Activated CD8-positive, alpha-beta memory T cell treated with anti-CD3 and anti-CD28 coated beads for 4 hours (primary cell): ENCODE results near the gene NBDY.
"Not testable (repeated sequence)": the region's sequence is repeated elsewhere in the genome, so short reads cannot be mapped to it uniquely, and the experiment has no call there.

Source experiments
- DNase-seq, 2 donors: peaks; one replicate each; pipeline ENCODE4 v3.0.0-alpha.2; 2020; ENCODE audit warnings: low read depth in 2 of 2

Gene NBDY

DNA sequence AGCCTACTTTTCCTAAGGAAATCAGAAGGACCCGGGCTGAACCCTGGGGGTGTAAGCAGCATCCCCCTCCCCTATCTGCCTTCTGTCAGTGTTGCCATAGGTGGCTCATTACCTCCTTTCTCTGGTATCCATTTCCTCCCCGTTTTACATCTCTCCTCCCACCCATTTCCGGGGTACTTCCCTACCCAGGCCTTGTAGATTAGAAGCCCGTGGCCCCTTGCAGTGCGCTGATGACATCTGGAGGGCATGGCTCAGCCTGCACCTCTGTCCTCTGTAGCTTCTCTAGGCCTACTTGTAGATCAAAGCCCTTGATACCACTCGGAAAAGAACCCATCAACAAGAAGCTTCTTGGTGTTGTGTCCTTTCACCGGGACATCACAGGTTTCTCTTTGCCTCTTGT lies 71.8 kb downstream of the NBDY start:
- peak in 1 of 2 donors; percentile 19 for DNase-seq

DNA sequence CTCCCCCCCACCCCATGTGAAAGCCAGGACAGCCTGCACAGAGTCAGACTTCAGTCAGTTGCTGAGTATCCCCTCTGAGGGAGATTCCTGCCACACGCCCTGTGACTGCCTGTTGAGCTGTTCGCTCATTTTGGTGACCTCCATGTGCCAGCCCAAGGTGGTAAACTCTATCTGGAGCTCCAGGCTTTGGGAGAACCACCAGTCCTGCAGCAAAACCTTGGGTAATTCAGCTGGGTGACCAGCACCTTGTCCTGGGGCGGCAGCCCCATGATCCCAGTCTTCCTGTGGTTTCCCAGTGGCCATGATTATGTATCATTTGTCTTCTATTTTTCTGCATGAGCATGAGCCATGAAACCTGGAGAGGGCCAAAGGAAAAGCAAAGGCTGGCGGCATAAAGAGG lies 73.4 kb downstream of the NBDY start:
- no peak for DNase-seq

DNA sequence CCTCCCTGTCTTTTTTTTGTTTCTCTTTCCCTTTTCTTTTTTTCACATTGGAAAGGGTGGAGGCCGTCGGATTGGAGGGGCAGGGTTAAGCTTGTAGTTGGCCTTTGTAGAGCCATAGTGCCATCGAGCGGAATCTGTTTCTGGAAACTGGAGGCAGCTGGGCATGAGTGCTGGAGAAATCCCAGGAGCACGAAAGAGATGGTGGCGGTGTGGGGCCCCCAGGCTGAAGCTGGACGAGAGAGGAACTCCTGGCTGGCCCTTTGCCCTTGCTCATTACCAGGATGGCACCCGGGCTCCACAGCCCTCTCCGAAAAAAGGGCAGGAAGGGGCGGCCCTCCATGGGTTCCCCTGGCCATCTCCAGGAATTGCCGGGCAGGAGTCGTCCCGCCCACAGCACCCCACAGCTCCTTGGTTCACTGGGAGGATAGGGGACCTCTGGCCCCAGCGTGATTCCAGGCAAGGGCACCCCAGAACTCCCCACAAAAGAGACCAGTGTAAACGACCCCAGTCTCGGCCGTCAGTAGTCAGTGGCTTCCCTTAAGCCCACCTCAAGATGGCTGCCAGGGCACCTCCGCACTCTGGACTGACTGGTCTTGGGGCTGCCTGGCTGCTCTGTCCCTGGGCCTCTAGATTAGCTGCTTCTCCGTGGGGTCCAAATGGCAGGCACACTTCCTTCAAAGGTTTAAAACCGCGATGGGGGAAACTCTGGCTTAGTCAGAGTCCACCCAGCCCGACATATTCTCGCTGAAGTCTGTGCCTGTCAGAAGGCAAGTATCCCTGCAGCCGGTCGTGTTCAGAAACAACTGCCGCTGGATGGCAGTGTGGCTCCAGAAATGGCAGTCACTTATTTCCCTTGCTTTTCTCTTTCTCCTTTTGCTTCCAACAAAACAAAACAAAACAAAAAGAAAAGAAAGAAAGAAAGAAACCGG lies 74.1 kb downstream of the NBDY start:
- DNase-seq, result peak; percentile 20 to 50

DNA sequence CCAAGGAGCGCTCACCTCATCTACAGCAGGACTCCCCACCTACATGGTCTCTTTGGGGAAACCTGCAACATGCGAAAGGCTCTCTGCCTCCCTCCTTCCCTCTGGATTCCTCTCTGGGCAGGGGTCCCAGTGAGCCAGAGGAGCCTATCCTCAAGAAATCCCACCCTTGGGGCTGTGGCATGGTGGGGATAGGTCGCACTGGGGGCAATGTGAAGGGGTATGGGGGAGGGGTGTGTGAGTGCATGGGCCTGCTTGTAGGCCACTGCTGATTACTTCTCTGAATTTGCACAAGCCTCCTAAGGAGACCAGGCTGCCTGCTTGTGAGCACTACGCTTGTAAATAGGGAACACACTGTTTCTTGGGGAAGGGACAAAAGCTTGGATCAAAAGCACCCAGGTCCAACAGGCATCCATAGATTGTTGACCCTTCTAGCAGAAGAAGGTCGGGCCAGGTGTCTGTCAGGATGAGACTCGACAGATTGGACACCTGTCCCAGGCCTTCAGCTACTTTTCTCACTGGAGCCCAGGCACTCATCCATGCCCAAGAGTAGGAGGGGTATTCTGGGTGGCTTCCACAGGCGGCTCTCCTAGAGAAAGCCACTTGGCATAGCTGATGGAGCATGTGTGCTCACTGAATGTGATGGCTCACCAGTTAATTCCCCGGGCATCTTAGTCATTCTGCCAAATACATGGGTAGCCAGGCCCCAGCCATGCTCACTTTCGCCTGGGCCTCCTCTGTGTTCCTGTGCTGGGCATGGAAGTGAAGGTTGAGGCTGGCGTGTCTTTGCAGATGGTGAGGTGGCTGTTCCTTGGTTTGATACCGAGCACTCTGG lies 75.0 kb downstream of the NBDY start:
- DNase-seq, result no peak

DNA sequence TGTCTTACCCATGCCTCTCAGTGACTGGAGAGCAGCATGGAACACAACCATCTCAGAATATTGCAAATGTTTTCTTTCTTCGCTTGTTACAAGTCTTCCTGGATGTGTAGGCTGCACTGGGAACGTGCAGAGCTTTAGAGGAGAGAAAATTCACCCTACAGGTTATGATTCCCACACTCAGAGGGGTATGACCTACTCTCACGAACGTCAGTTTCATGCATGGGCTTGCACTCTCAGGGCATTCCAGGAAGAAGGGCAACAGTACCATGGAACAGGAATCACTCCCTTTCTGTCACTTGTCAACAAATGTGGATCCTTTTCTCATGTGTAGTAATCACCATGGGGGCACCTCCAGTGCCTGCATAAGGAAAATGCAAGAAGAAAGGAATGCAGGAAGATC lies 75.8 kb downstream of the NBDY start:
- DNase-seq, result no peak

DNA sequence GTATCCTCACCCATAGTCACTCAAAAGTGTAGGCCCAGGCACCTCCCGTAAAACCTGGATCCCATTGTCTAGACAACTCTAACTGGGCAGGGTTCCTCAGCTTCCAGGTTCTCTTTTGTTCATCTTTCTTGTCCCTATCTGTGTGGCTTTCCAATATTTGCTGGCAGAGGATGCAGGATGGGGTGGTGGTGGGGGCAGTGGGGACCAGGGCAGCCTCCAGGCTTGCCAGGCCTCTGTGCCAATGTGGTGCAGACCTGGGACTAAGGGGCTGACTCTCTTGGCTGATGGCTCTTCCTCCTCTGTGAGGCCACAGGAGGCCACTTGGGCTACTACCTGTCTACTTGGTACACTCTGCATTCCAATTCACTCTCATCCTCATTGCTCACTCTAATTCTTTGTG lies 76.4 kb downstream of the NBDY start:
- no peak for DNase-seq

DNA sequence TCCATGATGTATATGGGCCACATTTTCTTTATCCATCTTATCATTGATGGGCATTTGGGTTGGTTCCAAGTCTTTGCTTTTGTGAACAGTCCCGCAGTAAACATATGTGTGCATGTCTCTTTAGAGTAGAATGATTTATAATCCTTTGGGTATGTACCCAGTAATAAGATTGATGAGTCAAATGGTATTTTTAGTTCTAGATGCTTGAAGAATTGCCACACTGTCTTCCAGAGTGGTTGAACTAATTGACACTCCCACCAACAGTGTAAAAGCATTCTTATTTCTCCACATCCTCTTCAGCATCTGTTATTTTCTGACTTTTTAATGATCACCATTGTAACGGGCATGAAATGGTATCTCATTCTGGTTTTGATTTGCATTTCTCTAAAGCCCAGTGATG lies 77.1 kb downstream of the NBDY start:
- not testable (repeated sequence) for DNase-seq

DNA sequence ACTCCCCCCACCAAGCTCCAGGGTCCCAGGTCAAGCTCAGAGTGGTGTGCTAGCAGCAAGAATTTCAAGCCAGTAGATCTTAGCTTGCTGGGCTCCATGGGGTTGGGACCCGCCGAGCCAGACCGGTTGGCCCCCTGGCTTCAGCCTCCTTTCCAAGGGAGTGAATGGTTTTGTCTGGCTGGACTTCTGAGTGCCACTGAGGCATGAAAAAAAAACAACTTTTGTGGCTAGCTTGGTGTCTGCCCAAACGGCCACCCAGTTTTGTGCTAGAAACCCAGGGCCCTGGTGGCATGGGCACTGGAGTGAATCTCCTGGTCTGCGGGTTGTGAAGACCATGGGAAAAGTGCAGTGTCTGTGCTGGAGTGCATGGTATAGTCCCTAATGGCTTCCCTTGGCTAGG lies 82.6 kb downstream of the NBDY start:
- no peak for DNase-seq

DNA sequence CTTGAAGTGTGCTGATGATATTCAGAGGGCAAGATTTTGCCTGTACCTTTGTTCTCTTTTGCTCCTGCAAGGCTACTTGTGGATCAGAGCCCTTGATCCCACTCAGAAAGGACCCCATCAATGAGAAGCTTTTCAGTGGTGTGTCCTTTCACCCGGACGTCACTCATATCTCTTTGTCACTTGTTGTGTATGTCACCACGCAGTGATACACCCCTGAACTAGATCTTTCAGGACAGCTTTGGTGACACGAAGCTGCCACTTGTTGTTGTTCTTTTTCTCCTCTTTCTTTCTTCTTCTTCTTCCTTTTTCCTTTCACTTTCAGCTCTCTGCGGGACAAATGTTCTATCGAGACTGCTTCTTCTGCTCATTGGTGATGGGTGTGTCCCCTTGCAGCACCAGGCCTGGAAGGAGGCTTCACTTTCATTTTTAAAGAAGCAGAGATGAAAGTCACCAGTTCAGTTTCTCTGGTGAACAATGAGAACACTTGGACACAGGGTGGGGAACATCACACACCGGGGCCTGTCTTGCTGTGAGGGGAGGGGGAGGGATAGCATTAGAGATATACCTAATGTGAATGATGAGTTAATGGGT lies 83.6 kb downstream of the NBDY start:
- peak in 1 of 2 donors; percentile 7 for DNase-seq

DNA sequence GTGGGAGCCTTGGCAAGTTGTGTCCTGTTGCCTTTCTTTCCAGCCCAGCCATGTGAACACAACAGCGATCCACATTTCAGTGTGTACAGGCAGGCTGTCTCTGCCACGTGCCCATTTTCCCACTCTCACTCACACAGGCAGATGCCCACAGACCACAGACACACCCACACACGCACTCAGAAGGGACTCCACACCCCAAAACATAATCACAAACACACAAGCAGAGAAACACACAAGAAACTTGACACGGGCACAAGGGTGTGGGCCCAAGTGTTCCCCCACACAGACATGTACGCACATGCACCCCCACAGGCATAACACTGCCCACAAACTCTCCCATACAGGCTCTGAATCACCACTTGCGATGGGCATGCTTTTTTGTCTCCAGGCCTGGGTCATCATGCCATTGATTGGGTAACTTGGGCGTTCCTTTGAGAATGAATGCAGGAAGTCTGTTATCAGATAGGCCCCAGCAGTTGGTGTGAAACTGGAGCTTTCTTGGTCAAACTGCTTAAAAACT lies 84.3 kb downstream of the NBDY start:
- peak; percentile 16 to 18 for DNase-seq

DNA sequence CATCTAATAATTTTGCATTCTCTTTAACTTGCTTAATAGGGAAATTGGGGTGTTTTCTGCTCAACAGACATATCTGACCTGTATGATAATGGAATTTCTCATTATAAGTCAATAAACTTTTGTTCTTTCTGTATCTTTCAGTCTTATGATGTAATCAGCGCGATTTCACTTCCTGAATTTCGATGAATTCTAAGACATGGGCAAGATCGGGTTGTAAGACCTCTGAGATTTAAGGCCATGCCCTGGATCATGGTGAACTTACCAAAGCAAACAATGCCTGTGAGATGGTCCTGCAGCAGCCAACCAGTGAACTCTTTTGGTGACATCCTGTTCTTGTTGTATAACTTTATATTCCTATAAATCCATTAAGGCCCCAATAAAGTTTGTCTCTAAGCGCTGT lies 88.1 kb downstream of the NBDY start:
- no peak for DNase-seq

DNA sequence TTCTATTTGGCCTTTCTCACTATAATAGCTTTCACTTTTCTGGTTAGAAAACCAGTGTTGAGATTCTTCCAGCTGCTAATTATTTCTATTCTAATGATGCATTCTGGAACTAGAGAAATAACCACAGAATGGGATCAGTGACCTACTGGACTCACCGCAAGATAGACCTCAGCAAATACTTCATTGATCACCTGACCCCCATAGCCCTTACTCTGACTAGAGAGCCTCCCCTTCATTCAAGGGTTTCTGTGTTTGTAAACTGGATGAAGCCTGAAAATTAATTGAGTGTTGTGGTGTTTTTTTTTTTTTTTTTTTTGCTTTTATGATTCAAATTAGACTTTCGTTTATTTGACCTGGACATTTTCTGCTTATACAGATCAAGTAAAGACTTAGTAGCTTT lies 97.0 kb downstream of the NBDY start:
- DNase-seq, result no peak

DNA sequence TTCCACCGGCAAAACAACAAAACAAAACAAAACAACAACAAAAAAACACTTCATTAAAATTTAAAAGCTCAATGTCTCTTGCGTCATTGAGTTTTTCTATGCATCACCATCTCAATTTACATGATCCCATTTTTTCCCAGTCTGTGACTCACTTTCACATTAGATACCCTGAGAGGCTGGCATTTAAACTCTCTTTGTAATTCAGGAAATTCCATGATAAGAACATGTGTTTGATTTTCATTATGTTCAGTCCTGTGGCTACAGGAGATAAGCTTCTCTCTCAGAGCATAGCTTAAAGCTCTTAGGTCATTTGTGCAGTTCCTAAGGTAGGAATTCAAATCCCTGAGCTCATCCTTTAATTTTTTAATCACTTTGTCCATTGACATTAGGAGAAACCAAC lies 104.6 kb downstream of the NBDY start:
- no peak for DNase-seq

DNA sequence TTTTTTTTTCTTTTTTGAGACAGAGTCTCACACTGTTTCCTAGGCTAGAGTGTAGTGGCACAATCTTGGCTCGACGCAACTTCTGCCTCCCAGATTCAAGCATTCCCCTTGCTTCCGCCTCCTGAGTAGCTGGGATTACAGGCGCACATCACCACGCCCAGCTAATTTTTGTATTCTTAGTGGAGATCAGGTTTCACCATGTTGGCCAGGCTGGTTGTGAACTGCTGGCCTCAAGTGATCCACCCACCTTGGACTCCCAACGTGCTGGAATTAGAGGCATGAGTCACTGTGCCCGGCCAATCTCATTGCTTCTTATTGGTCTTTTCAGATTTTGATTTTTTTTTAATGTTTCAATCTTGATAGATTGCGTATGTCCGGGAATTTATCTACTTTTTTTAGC lies 124.4 kb downstream of the NBDY start:
- DNase-seq, result no peak

DNA sequence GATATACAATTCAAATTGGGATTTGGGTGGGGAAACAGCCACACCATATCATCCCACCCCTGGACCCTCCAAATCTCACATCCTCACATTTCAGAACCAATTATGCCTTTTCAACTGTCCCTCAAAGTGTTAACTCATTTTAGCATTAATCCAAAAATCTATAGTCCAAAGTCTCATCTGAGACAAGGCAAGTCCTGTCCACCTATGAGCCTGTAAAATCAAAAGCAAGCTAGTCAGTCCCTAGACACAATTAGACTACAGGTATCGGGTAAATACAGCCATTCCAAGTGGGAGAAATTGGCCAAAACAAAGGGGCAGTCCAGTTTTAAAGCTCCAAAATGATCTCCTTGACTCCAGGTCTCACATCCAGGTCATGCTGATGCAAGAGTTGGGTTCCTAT lies 128.0 kb downstream of the NBDY start:
- DNase-seq, result no peak

DNA sequence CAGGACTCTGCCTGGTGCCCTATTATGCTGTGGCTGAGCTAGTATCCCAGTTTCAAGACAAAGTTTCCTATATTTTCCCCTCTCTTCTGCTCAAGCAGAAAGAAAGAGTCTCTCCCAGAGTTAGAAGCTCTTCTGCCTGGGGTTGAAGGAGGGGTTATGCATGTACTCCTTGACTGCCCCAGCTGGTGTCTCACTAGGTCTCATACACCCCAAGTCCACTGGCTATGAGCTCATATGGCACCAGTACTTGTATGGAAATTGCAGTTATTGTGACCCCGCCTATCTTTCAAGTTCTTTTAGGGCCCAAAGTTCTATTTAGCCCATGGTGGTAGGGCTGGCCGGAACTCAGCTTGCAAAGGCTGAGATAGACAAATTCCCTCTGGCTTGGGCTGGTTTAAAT lies 131.8 kb downstream of the NBDY start:
- DNase-seq, result no peak
